SH-SY5Y (cell line): ENCODE results near the gene TACC3.

Experiments used
- GATA2 ChIP-seq: IDR thresholded peaks from 2 replicates; pipeline ENCODE4 v1.6.1; 2011; ENCODE audit warnings: mild to moderate bottlenecking, low read depth, low read length
- GATA3 ChIP-seq: IDR thresholded peaks from 2 replicates; pipeline ENCODE4 v1.6.1; 2011; ENCODE audit warnings: low read depth, mild to moderate bottlenecking, low read length, moderate library complexity

DNA sequence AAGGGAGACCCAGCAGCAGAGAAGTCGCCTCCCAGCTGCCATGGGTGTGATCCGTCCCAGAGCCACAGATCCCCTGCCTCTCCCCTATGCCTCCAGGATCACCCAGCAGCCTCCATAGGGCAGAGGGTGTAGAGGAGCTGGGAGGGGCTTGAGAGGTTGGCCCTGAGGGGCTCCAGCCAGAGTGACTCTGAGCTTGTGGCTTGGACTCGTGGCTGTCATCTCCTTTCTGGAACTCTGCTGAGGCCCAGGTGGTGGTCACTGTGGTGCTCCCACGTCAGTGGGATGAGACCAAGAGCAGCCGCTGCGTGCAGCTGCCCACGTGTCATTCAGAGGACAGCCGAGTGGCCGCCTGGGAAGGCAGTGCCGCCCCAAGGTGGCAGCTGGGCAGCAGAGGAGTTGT, 4.2 kb downstream of the TACC3 start:
- TF ChIP-seq GATA2 = no peak
- TF ChIP-seq GATA3 = no peak
